Measurements from ENCODE around the gene ADGB. TPM values are rescaled to one million over a fixed set of nuclear protein-coding genes. Genes with fewer than 3 reads are reported as not detected.

ADGB gene
- total RNA-seq, 6 experiments from 2014 or later: not detected

- no peaks in the 10 kb centered on the region for H3K36me3 Mint-ChIP-seq (ENCODE audit: low read depth)
- H3K4me3 Mint-ChIP-seq: no peak overlapping the region
- no peak for DNase-seq
- no peak overlapping the region for H3K27ac Mint-ChIP-seq
- H3K9me3 Mint-ChIP-seq: no peaks in the 10 kb centered on the region
- H3K4me1 Mint-ChIP-seq (ENCODE audit: low read depth): no peaks in the 10 kb centered on the region
- peaks cover 4% of the 10 kb centered on the region for H3K27me3 Mint-ChIP-seq (ENCODE audit: insufficient read depth)
- TF ChIP-seq CTCF (IDR thresholded peaks at IDR 0.05): no peak
These were observed 58.7 kb downstream of the ADGB start for GRCh38 chr6:146657432-146657831.

DNA sequence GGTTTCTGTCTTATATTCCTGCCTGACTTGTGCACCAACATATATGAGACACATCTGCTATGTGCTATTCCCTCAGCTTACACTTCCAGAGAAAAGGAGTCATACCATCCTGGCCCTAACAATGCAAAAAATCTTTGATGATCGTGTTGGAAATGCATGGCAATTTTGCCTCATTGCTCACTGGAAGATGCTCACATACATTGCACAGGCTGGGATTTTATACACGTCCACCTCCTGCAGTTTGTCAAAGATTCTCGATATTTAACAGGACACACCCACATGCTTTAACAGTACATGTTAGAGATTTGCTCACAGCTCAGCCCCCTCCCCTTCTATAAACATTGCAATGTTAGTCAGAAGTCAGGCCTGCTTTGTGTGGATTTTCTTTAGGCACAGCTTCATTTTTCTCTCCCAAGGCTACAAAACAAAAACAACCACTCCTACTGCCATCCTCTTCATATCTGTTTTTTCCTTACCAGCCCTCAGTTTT, 66.1 kb downstream of the ADGB start:
- H3K27ac Mint-ChIP-seq: no peak overlapping the region
- H3K4me1 Mint-ChIP-seq (ENCODE audit: low read depth): no peaks in the 10 kb centered on the region
- no peak for TF ChIP-seq CTCF (IDR thresholded peaks at IDR 0.05)
- no peaks in the 10 kb centered on the region for H3K36me3 Mint-ChIP-seq (ENCODE audit: low read depth)
- no peak overlapping the region for H3K4me3 Mint-ChIP-seq
- H3K9me3 Mint-ChIP-seq: no peaks in the 10 kb centered on the region
- H3K27me3 Mint-ChIP-seq (ENCODE audit: insufficient read depth): peaks cover under 1% of the 10 kb centered on the region; the same call in 1 of the 2 replicates
- DNase-seq: no peak

DNA sequence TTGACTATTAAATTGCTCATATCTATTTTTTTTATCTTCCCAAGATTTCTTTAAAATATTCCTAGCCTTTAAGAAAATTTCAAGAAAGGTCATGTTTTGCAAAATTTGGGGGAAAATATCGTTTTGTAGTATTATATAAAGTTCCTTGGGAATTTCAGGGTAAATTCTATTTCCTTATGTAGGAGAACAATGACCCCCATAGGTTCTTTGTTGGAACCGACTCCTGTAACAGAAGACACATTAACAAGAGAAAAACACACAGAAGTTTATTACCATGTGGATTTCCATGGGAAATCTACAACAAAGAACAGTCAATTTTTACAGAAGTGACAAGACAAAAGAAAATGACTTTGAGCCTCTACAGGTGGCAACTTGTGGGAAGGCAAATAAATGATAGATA, 68.1 kb downstream of the ADGB start:
- Mint-ChIP-seq H3K4me3 (no peak overlapping the region), H3K36me3 (ENCODE audit: low read depth) (no peaks in the 10 kb centered on the region), H3K9me3 (no peaks in the 10 kb centered on the region), H3K4me1 (ENCODE audit: low read depth) (no peaks in the 10 kb centered on the region), H3K27me3 (ENCODE audit: insufficient read depth) (no peaks in the 10 kb centered on the region), H3K27ac (no peak overlapping the region)
- no peak for DNase-seq
- TF ChIP-seq CTCF (IDR thresholded peaks at IDR 0.05): no peak

DNA sequence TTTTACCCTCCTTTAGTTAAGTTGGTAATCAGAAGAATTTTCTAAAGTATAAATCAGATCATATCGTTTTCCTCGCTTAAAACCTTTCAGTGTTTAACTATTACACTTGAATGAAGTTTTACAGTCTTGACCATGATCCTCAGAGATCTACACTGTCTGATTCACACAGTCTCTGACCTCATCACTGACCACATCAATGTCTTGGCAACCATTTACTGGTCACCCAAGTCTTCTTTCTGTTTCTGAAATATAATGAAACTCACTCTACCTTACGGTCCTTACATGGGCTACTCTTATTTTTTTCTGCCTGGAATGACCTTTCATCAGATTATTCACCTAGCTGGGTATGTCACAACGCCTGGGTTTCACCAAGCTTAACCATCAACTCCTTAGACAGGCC, 71.4 kb downstream of the ADGB start:
- Mint-ChIP-seq H3K9me3 (no peaks in the 10 kb centered on the region), H3K4me3 (no peak overlapping the region), H3K36me3 (ENCODE audit: low read depth) (no peaks in the 10 kb centered on the region), H3K27ac (no peak overlapping the region), H3K27me3 (ENCODE audit: insufficient read depth) (no peaks in the 10 kb centered on the region; the same call in 1 of the 2 replicates), H3K4me1 (ENCODE audit: low read depth) (no peaks in the 10 kb centered on the region)
- no peak for DNase-seq
- no peak for TF ChIP-seq CTCF (IDR thresholded peaks at IDR 0.05)

DNA sequence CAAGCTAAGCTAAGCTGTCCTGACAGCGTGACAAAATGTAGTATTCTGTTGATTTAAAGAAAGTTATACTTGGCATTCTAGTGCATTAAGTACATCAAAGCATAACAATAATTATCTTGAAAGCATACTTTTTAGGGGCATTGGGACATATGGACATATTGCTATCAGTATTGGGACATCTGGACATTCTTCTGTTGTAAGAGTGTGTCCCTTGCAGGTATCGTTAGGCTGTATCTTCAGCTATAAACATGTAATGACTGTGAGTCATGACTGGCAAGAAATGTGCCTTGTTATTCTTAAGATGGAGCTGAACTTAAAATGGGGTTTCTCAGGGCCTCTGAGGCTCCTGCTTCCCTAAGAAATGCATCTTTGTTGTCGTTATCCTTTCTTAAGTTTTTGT, 74.3 kb downstream of the ADGB start:
- no peak overlapping the region for H3K27ac Mint-ChIP-seq
- H3K4me1 Mint-ChIP-seq (ENCODE audit: low read depth): no peaks in the 10 kb centered on the region
- TF ChIP-seq CTCF (IDR thresholded peaks at IDR 0.05): no peak
- no peaks in the 10 kb centered on the region; the same call in 1 of the 2 replicates for H3K27me3 Mint-ChIP-seq (ENCODE audit: insufficient read depth)
- no peaks in the 10 kb centered on the region for H3K9me3 Mint-ChIP-seq
- H3K36me3 Mint-ChIP-seq (ENCODE audit: low read depth): no peaks in the 10 kb centered on the region
- no peak overlapping the region for H3K4me3 Mint-ChIP-seq
- DNase-seq: no peak

DNA sequence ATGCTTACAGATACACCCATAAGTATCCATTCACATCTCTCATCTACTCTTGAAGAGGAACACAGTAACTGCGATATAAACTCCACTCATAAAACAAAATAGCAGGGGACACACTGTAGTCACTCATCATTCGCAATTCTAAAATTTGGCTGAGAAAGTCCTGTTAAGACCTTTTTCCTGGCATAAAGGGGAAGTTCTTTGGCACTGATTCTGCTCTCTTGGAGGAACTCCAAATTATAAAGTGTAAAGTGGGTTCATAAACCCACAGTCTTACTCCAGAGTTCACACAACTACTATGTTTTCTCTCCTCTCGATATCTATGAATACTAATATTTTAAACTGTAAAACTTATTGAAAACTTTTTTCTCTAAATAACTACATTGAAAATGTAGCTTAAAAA, 80.6 kb downstream of the ADGB start:
- H3K9me3 Mint-ChIP-seq: no peaks in the 10 kb centered on the region
- DNase-seq: no peak
- H3K36me3 Mint-ChIP-seq (ENCODE audit: low read depth): no peaks in the 10 kb centered on the region
- H3K4me3 Mint-ChIP-seq: no peak overlapping the region
- TF ChIP-seq CTCF (IDR thresholded peaks at IDR 0.05): no peak
- no peaks in the 10 kb centered on the region for H3K4me1 Mint-ChIP-seq (ENCODE audit: low read depth)
- no peak overlapping the region for H3K27ac Mint-ChIP-seq
- H3K27me3 Mint-ChIP-seq (ENCODE audit: insufficient read depth): peaks cover 4% of the 10 kb centered on the region; the same call in 1 of the 2 replicates
